Keratinocyte (primary cell): ENCODE results near the gene WDR70.

Experiments
- EZH2 ChIP-seq: IDR thresholded peaks from one replicate; pipeline ENCODE4 v1.6.1; 2012; ENCODE audit warnings: inconsistent platforms, mild to moderate bottlenecking, low read length, moderate library complexity
- TF ChIP-seq, protein P1 (sequence below), 3 experiments: IDR thresholded peaks in 1 of 3; conservative IDR thresholded peaks in 1 of 3; optimal IDR thresholded peaks in 1 of 3; 2 replicates in 2 of 3; 3 replicates in 1 of 3; pipeline versions ENCODE3 to v1.5.1; 2011; ENCODE audit warnings: low read length in 3 of 3, mild to moderate bottlenecking in 3 of 3, moderate library complexity in 2 of 3, control low read depth in 1 of 3, inconsistent platforms in 1 of 3; ENCODE audit not compliant: insufficient read depth in 2 of 3; ENCODE audit errors: extremely low read depth in 1 of 3

DNA sequence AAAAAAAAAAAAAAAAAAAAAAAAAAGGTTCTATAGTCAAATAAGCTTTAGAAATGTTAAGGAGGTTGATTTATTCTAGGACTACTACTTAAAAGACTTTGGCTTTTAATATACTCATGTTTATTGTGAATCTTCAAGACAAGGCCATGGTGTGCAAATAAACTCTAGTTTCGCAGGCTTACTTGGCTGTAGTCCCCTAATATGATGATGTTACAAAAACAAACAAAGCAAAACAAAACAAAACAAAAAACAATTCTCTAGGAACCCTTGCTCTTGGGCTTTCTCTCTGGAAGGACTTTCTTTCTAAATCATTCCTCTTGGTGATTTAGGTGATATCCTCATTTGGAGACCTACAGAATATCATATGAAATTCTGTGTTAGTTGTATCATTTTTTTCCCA lies 288.7 kb downstream of the WDR70 start:
- TF ChIP-seq EZH2 = no peak
- TF ChIP-seq, protein P1, sequence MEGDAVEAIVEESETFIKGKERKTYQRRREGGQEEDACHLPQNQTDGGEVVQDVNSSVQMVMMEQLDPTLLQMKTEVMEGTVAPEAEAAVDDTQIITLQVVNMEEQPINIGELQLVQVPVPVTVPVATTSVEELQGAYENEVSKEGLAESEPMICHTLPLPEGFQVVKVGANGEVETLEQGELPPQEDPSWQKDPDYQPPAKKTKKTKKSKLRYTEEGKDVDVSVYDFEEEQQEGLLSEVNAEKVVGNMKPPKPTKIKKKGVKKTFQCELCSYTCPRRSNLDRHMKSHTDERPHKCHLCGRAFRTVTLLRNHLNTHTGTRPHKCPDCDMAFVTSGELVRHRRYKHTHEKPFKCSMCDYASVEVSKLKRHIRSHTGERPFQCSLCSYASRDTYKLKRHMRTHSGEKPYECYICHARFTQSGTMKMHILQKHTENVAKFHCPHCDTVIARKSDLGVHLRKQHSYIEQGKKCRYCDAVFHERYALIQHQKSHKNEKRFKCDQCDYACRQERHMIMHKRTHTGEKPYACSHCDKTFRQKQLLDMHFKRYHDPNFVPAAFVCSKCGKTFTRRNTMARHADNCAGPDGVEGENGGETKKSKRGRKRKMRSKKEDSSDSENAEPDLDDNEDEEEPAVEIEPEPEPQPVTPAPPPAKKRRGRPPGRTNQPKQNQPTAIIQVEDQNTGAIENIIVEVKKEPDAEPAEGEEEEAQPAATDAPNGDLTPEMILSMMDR (optimal IDR thresholded peaks at IDR 0.05 in 1 of 3, IDR thresholded peaks at IDR 0.05 in 1 of 3, conservative IDR thresholded peaks at IDR 0.05 in 1 of 3; ENCODE audit: extremely low read depth in 1 of 3, insufficient read depth in 2 of 3, low read length in 3 of 3) = no peak
